Omental fat pad (tissue), 4 donors: ENCODE measurements around the gene MDH2. TPM values are rescaled to one million over a fixed set of nuclear protein-coding genes. Genes with fewer than 3 reads are reported as not detected.
"Not testable (repeated sequence)": the region's sequence is repeated elsewhere in the genome, so short reads cannot be mapped to it uniquely, and the experiment has no call there.

Source experiments
- ATAC-seq: fragments of 150-250 bp; one replicate; pipeline ENCODE4 v1.9.1; 2016; ENCODE audit warnings: mild to moderate bottlenecking, moderate library complexity; ENCODE audit not compliant: low FRiP score
- DNase-seq: peaks from one replicate; pipeline ENCODE4 v3.0.0-alpha.2; 2019; ENCODE audit warnings: low spot score
- total RNA-seq, 4 donors: library from RNA; depleted of rRNA; stranded (reverse); fragments of >200 nt; gene quantifications; one replicate each; pipeline ENCODE4 v1.1.0, GENCODE V29; 2016
- TF ChIP-seq, protein P1 (sequence below), 3 donors: fragments of 450-650 bp; IDR thresholded peaks; one replicate each; pipeline ENCODE4 v1.5.1; 2016 to 2017; ENCODE audit warnings: antibody characterized with exemption in 3 of 3, mild to moderate bottlenecking in 3 of 3, moderate library complexity in 2 of 3

MDH2 gene
- total RNA-seq, 4 donors from 2014 or later = 58.7 to 77.2 (median 67.5) TPM

DNA sequence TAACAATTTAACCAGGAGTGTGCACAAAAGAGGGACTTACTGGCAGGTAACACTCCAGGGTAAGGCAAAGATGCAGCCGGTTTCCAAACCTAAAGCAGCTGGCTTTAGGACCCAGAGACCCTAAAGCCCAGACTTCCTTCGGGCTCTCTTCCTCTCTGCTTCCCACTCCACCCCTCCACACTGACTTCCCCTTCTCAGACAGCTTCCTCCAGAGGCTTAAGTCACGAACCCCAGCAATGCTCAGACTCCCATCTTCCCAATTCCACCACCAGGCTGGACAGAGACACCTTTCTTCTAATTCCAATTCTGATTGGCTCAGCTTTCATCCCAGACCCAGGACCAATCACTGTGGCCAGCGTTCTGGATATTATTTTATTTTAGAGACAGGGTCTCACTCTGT lies 24.9 kb upstream of the MDH2 start:
- no peak for ATAC-seq
- DNase-seq = no peak
- TF ChIP-seq, protein P1, sequence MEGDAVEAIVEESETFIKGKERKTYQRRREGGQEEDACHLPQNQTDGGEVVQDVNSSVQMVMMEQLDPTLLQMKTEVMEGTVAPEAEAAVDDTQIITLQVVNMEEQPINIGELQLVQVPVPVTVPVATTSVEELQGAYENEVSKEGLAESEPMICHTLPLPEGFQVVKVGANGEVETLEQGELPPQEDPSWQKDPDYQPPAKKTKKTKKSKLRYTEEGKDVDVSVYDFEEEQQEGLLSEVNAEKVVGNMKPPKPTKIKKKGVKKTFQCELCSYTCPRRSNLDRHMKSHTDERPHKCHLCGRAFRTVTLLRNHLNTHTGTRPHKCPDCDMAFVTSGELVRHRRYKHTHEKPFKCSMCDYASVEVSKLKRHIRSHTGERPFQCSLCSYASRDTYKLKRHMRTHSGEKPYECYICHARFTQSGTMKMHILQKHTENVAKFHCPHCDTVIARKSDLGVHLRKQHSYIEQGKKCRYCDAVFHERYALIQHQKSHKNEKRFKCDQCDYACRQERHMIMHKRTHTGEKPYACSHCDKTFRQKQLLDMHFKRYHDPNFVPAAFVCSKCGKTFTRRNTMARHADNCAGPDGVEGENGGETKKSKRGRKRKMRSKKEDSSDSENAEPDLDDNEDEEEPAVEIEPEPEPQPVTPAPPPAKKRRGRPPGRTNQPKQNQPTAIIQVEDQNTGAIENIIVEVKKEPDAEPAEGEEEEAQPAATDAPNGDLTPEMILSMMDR (IDR thresholded peaks at IDR 0.05) = no peak

DNA sequence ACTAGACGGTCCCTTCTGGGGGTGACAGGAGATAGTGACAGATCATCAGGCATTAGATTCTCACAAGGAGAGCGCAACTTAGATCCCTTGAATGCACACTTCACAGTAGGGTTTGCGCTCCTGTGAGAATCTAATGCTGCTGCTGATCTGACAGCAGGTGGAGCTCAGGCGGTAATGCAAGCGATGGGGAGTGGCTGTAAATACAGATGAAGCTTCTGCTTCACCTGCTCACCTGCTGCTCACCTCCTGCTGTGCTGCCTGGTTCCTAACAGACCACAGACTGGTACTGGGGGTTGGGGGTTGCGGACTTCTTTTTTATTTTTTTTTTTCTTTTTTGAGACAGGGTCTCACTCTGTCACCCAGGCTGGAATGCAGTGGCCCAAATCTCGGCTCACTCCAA lies 18.2 kb upstream of the MDH2 start:
- not testable (repeated sequence) for DNase-seq, ATAC-seq

DNA sequence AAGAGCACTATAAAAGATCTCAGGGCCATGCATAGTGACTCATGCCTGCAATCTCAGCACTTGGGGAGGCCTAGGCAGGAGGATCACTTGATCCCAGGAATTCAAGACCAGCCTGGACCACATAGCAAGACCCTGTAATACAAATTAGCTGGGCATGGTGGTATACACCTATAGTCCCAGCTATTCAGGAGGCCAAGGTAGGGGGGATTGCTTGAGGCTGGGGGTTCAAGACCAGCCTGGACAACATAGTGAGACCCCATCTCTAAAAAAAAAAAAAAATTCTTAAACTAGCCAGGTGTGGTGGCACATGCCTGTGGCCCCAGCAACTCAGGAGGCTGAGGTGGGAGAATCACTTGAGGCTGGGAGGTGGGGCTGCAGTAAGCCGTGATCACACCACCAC lies 15.9 kb upstream of the MDH2 start:
- ATAC-seq (no peak), DNase-seq (no peak)
- TF ChIP-seq, protein P1 (IDR thresholded peaks at IDR 0.05) = no peak

DNA sequence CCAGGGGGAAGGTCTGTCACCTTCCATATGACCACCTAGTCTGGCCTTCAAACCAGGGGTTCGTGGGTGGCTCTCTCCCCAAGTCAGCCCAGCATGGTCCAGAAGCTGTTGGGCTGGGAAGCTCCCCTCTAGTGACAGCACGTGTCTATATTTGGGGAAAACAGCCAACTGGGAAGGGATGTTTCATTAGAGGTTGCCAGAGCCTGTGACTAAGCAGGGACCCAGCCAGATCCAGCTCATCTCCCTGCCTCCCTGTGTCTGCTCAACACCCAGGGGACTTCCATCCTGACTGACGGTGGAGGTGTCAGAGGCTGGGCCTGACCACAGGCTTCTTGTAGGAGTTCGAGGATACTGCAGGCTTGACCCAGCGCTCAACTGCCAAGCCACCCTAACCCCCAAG lies 10.6 kb upstream of the MDH2 start:
- peak; percentile 46 for ATAC-seq
- DNase-seq = no peak
- TF ChIP-seq, protein P1 (IDR thresholded peaks at IDR 0.05) = no peak

DNA sequence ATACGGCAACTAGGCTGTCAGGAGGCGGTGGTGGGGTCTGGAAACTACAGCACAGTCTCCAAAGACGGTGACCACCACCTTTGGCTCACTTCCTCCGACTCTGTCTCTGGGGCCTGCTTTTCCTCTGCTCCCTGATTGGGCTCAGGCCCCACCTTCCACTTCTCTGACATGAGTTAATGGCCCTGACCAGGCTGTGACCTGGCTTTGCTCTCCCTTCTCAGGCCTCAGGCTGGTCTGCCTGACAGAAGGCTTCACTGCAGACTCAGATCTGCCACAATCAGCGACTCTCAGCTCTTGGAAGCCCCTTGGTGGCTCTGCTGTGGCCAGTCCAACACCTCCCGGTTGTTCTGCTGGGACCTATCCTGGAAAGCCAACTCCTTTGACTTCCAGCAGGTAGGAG lies 7.8 kb upstream of the MDH2 start:
- DNase-seq = no peak
- no peak for ATAC-seq
- TF ChIP-seq, protein P1 (IDR thresholded peaks at IDR 0.05) = no peak

DNA sequence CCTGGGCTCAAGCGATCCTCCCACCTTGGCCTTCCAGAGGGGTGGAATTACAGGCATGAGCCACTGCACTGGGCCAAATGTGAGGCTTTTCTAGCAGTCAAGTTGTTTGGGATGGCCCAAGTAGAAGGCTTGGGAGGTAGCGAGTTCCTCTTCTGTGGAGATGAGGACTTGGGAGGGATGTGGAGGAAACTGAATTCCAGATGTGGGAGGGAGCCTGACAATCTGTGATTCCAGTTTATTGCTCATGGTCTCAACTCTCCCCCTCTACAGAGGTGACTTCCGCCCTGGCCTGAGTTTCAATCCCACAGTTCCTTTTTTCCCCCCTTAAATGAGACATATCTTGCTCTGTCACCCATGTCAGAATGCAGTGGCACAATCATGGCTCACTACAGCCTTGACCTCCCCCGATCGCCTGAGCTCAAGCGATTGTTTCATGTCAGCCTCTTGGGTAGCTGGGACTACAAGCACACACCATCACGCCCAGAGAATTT lies 3.5 kb upstream of the MDH2 start:
- DNase-seq = no peak
- no peak for ATAC-seq
- TF ChIP-seq, protein P1 (IDR thresholded peaks at IDR 0.05) = no peak

DNA sequence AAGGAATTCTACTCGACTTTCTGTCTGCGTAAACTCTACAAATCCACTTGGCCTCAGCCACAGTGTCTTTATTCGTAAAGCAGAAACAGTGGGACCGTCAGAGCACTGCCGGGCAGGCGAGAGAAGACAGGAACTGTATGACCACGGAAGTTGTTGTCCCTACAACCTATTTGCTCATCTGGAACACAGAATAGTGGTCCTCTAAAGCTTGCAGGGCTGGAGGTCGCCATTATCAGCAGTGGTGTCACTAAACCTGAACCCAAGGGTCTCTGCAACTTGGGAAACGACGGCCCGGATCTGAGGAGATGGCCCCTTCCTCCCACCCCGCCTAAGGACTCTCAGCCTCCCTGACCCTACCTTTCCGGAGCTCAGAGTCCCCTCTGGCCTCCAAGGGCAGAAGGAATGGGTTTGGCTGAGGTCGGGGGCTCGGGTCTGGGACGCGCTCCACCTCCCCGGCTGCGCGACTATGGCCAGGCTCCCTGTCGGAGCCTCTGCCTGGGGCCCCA lies 548 bp upstream of the MDH2 start:
- ATAC-seq (no peak), DNase-seq (no peak)
- TF ChIP-seq, protein P1 (IDR thresholded peaks at IDR 0.05) = no peak

DNA sequence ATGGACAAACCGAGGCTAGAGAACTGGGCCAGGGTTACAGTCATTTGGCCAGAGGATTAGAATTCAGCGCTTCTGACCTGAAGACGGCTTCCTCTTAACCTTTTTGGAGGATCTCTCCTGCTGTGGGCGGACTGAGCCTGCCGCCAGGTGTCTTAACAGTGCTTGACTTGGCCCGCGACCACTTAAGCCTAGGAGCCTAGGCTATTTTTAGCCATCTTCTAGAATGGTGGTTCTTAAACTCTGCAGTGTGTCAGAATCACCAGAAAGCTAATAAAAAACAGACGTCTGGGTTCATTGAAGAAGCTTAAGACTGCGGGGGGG lies 722 bp downstream of the MDH2 start:
- DNase-seq (no peak), ATAC-seq (no peak)

More for the DNA sequence above, 722 bp downstream of the MDH2 start:
- TF ChIP-seq, protein P1 (IDR thresholded peaks at IDR 0.05) = no peak
